GM19025 (cell line): ENCODE measurements around the gene AMHR2.
A peak's percentile ranks its signal among the peaks of the same experiment; 100 is the strongest.
"Not testable (repeated sequence)": the region's sequence is repeated elsewhere in the genome, so short reads cannot be mapped to it uniquely, and the experiment has no call there.

Experiments used
- ATAC-seq: cut with Tn5 transposase; IDR thresholded peaks from one replicate; pipeline ENCODE4 v1.9.1; 2021; ENCODE audit warnings: mild to moderate bottlenecking, low read depth, moderate library complexity; ENCODE audit not compliant: unreplicated experiment

The AMHR2 gene

GRCh38 chr12:53423597-53423996 lies at the start of gene AMHR2:
TSS of gene AMHR2 (plus strand) at chr12:53423855. CDS start at chr12:53423935, 80 bp downstream.
- no peak for ATAC-seq

DNA sequence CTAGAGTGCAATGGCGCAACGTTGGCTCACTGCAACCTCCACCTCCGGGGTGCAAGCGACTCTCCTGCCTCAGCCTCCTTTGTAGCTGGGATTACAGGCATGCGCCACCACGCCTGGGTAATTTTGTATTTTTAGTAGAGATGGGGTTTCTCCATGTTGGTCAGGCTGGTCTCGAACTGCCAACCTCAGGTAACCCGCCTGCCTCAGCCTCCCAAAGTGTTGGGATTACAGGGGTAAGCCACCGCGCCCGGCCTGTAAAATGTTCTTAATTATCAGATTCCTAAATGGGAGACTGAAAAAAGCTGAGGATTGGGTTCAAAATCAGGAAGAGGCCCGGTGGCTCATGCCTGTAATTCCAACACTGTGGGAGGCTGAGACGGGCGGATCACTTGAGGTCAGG lies 49.4 kb upstream of the AMHR2 start:
- not testable (repeated sequence) for ATAC-seq

DNA sequence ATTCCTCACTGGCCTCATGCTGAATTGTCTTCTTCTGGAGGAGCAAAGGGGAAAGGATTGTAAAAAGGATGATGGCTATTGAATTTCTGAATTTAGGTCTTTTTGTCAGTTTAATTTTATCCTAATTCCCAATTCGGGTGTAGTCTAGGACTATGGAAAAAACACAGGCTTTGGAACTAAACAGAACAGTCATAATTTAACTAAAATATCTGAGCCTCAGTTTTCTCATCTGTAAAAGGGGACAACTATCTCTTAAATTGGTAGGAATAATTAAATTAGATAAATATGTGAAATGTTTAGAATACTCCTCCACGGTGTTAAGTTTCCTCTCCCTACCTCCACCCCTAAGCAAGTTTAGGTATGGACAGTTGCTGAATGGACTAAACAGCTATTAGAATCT lies 46.9 kb upstream of the AMHR2 start:
- no peak for ATAC-seq

DNA sequence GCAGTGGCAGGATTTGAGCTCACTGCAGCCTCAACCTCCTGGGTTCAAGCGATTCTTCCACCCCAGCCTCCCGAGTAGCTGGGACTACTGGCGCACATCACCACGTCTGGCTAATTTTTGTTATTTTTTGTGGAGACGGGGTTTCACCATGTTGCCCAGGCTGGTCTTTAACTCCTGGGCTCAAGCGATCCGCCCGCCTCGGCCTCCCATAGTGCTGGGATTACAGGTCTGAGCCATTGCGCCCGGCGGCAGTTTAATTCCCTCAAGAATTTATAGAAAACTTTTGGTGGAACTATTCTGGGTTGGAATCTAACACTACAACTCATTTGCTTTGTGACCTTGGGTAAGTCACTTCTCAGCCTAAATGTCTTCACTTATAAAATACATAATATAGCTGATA lies 45.4 kb upstream of the AMHR2 start:
- ATAC-seq: no peak

- ATAC-seq: no peak
Observed at GRCh38 chr12:53378724-53379388, 44.8 kb upstream of the AMHR2 start.

GRCh38 chr12:53379389-53380103 lies 44.1 kb upstream of the AMHR2 start:
- peak; percentile 61 for ATAC-seq

GRCh38 chr12:53380104-53380793 lies 43.4 kb upstream of the AMHR2 start, which contains the start of gene SP1:
TSS of gene SP1 (plus strand) at chr12:53380176. CDS start at chr12:53380292, 116 bp downstream.
- peak; percentile 35 for ATAC-seq

GRCh38 chr12:53380794-53381730 lies 42.6 kb upstream of the AMHR2 start:
- no peak for ATAC-seq

- no peak for ATAC-seq
Observed at GRCh38 chr12:53381731-53382630, 41.7 kb upstream of the AMHR2 start.

DNA sequence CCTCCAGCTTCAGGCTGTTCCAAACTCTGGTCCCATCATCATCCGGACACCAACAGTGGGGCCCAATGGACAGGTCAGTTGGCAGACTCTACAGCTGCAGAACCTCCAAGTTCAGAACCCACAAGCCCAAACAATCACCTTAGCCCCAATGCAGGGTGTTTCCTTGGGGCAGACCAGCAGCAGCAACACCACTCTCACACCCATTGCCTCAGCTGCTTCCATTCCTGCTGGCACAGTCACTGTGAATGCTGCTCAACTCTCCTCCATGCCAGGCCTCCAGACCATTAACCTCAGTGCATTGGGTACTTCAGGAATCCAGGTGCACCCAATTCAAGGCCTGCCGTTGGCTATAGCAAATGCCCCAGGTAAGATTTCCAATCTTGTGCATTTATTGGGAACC lies 40.4 kb upstream of the AMHR2 start:
- ATAC-seq: no peak

- ATAC-seq: not testable (repeated sequence)
Observed at GRCh38 chr12:53386381-53386780, 37.3 kb upstream of the AMHR2 start.

DNA sequence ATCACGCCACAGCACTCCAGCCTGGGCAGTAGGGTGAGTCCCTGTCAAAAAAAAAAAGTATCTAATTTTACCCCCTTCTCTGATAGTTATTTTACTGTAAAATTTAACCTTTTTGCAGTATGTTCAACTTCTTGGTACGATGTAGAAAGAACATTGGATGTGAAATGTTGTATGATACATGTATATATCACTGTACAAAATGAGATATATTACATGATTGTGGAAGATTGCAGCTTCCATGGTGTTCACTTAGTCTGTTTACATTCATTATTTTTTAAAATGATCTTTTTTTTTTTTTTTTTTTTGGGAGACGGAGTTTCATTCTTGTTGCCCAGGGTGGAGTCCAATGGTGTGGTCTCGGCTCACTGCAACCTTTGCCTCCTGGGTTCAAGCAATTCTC lies 34.7 kb upstream of the AMHR2 start:
- ATAC-seq: no peak

- ATAC-seq: no peak
Observed at GRCh38 chr12:53389702-53390101, 34.0 kb upstream of the AMHR2 start.

DNA sequence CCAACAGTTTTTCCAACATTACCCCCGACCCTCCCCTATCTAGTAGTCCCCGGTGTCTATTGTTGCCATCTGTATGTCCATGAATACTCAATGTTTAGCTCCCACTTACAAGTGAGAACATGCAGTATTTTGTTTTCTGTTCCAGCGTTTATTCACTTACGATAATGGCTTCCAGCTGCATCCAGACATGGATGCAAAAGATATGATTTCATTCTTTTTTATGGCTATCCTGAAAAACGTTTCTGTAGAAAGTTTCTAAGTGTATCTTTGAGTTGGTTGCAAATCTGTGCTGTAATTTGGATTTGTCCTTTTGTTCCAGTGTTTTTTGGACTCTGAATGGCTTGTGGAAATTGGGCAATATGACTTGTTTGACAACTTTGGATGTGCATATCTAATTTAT lies 31.9 kb upstream of the AMHR2 start:
- ATAC-seq: no peak

DNA sequence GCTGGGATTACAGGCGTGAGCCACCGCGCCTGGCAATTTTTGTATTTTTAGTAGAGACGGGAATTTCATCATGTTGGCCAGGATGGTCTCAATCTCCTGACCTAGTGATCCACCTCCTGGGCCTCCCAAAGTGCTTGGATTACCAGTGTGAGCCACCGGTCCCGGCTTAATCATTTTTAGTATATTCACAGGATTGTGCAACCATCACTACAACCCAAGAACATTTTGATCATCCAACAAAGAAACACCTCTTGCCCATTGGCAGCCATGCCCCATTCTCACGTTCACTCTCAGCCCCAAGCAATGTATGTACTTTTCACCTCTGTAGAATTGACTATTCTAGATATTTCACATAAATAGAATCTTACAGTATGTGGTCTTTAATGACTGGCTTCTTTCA lies 23.8 kb upstream of the AMHR2 start:
- ATAC-seq: no peak

DNA sequence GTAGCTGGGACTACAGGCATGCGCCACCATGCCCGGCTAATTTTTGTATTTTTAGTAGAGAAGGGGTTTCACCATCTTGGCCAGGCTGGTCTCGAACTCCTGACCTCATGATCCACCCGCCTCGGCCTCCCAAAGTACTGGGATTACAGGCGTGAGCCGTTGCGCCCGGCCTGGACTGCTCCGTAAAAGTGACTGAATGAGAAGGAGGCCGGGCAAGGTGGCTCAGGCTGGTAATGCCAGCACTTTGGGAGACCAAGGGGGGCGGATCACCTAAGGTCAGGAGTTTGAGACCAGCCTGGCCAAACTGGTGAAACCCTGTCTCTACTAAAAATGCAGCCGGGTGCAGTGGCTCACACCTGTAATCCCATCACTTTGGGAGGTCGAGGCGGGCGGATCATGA lies 21.3 kb upstream of the AMHR2 start:
- not testable (repeated sequence) for ATAC-seq

GRCh38 chr12:53402871-53403270 lies 20.8 kb upstream of the AMHR2 start:
- no peak for ATAC-seq

DNA sequence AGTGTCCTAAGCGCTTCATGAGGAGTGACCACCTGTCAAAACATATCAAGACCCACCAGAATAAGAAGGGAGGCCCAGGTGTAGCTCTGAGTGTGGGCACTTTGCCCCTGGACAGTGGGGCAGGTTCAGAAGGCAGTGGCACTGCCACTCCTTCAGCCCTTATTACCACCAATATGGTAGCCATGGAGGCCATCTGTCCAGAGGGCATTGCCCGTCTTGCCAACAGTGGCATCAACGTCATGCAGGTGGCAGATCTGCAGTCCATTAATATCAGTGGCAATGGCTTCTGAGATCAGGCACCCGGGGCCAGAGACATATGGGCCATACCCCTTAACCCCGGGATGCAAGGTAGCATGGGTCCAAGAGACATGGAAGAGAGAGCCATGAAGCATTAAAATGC lies 12.7 kb upstream of the AMHR2 start:
- no peak for ATAC-seq

GRCh38 chr12:53413485-53414204 lies 10.0 kb upstream of the AMHR2 start:
- no peak for ATAC-seq
